Measurements from ENCODE around the gene STXBP1. TPM values are rescaled to one million over a fixed set of nuclear protein-coding genes. Genes with fewer than 3 reads are reported as not detected.

The STXBP1 gene
- total RNA-seq, 1 donor: 19.9 TPM

DNA sequence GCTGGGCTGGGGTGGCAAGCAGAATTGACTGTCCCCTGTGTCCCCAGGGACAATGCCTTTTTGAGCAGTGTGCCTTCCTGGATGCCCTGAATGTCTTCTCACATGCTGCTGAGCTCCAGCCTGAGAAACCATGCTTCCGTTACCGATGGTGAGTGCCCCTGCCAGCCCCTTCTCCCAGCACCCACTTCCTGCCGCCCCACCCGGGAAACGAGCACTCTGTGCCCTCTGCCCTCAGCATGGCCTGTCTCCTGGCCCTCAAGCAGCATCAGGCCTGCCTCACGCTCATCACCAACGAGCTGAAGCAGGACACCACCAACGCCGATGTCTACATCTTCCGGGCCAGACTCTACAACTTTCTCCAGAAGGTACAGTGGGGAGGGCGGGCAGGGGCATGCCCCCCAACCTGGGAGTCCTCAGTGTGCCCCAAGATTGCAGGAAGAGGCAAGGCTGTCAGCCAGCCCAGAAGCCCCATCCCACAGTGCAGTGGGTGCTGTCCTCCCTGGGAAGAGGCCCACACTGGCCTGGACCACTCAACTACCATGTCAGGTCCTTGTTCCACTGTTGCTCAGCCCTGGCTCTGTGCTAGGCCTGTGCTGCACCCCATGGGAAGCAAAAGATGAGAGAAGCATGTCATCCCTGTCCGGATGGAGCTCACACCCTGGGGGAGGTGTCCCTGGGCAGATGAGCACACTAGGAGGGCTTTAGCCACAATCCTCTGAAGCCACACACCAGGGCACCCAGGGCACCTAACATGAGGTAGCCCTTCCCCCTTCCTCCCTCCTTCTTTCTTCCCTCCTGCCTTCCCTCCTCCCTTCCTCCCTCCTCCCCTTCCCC is 108.2 kb downstream of the STXBP1 start:
- peaks cover 20% of the 10 kb centered on the region for H3K4me1 ChIP-seq (ENCODE audit: insufficient read depth, low read length)
- H3K9me3 ChIP-seq (ENCODE audit: low read depth, low read length): no peaks in the 10 kb centered on the region
- TF ChIP-seq, protein P1, sequence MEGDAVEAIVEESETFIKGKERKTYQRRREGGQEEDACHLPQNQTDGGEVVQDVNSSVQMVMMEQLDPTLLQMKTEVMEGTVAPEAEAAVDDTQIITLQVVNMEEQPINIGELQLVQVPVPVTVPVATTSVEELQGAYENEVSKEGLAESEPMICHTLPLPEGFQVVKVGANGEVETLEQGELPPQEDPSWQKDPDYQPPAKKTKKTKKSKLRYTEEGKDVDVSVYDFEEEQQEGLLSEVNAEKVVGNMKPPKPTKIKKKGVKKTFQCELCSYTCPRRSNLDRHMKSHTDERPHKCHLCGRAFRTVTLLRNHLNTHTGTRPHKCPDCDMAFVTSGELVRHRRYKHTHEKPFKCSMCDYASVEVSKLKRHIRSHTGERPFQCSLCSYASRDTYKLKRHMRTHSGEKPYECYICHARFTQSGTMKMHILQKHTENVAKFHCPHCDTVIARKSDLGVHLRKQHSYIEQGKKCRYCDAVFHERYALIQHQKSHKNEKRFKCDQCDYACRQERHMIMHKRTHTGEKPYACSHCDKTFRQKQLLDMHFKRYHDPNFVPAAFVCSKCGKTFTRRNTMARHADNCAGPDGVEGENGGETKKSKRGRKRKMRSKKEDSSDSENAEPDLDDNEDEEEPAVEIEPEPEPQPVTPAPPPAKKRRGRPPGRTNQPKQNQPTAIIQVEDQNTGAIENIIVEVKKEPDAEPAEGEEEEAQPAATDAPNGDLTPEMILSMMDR (IDR thresholded peaks at IDR 0.05; ENCODE audit: extremely low read depth, low read depth, low read length): no peak
- H3K79me2 ChIP-seq (ENCODE audit: insufficient read depth, low read length): peaks cover under 1% of the 10 kb centered on the region
- H2AFZ ChIP-seq (ENCODE audit: low read length): no peak overlapping the region
- H3K4me3 ChIP-seq (ENCODE audit: insufficient read depth, low read length): no peak overlapping the region
- H3K27ac ChIP-seq (ENCODE audit: low read depth, low read length): no peak overlapping the region
- no peak overlapping the region for H3K4me2 ChIP-seq (ENCODE audit: insufficient read depth, low read length)
- H3K27me3 ChIP-seq (ENCODE audit: insufficient read depth, low read length): no peaks in the 10 kb centered on the region
- no peaks in the 10 kb centered on the region for H3K36me3 ChIP-seq (ENCODE audit: insufficient read depth, low read length)
- peak; percentile 11 for DNase-seq (ENCODE audit: insufficient read length, low spot score, missing footprints)
- peaks cover 4% of the 10 kb centered on the region for H4K20me1 ChIP-seq (ENCODE audit: insufficient read depth, low read length)

DNA sequence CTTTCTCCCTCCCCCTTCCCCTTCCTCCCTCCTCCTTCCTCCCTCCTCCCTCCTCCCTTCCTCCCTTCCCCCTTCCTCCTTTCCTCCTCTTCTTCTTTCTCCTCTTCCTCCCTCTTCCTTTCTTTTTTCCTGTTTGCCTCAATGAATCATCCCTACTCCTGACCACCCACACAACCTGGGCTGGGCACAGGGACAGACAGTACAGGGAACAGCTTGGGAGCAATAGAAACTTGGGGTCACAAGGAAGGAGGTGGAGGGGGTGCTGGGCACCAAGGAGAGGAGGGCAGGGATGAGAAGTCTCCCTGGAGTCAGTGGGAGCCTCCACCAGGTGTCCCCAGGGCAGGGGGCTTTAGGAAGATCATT is 108.8 kb downstream of the STXBP1 start:
- H3K4me2 ChIP-seq (ENCODE audit: insufficient read depth, low read length): no peak overlapping the region
- no peak overlapping the region for H2AFZ ChIP-seq (ENCODE audit: low read length)
- no peaks in the 10 kb centered on the region for H3K36me3 ChIP-seq (ENCODE audit: insufficient read depth, low read length)
- H3K9me3 ChIP-seq (ENCODE audit: low read depth, low read length): no peaks in the 10 kb centered on the region
- H3K27me3 ChIP-seq (ENCODE audit: insufficient read depth, low read length): no peaks in the 10 kb centered on the region
- H3K4me3 ChIP-seq (ENCODE audit: insufficient read depth, low read length): no peak overlapping the region
- H3K27ac ChIP-seq (ENCODE audit: low read depth, low read length): no peak overlapping the region
- TF ChIP-seq, protein P1 (IDR thresholded peaks at IDR 0.05; ENCODE audit: extremely low read depth, low read depth, low read length): no peak
- peaks cover 4% of the 10 kb centered on the region for H4K20me1 ChIP-seq (ENCODE audit: insufficient read depth, low read length)
- H3K4me1 ChIP-seq (ENCODE audit: insufficient read depth, low read length): peaks cover 20% of the 10 kb centered on the region
- DNase-seq (ENCODE audit: insufficient read length, low spot score, missing footprints): peak; percentile 82
- H3K79me2 ChIP-seq (ENCODE audit: insufficient read depth, low read length): no peaks in the 10 kb centered on the region

DNA sequence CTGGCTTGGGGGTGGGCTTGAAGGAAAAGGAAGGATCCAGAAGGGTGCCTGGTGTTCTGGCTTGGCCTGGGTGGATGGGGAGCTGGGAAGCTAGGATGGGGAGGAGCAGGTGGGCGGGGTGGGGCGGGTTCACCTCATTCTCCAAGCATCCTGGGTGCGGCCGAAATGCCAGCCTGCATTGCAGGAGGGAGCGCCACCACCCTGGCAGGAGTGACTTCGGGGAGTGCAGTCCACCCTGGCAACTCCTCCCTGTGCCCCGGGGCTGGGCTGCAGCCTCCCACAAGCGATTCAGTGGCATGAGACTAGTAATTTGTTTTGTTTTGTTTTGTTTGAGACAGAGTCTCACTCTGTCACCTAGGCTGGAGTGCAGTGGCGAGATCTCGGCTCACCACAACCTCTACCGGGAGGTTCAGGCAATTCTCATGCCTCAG is 109.3 kb downstream of the STXBP1 start:
- DNase-seq (ENCODE audit: insufficient read length, low spot score, missing footprints): peak; percentile 56
- H2AFZ ChIP-seq (ENCODE audit: low read length): no peak overlapping the region
- TF ChIP-seq, protein P1 (IDR thresholded peaks at IDR 0.05; ENCODE audit: extremely low read depth, low read depth, low read length): no peak
- no peak overlapping the region for H3K4me3 ChIP-seq (ENCODE audit: insufficient read depth, low read length)
- peaks cover 4% of the 10 kb centered on the region for H4K20me1 ChIP-seq (ENCODE audit: insufficient read depth, low read length)
- H3K4me2 ChIP-seq (ENCODE audit: insufficient read depth, low read length): no peak overlapping the region
- H3K27me3 ChIP-seq (ENCODE audit: insufficient read depth, low read length): no peaks in the 10 kb centered on the region
- H3K4me1 ChIP-seq (ENCODE audit: insufficient read depth, low read length): peaks cover 16% of the 10 kb centered on the region
- H3K36me3 ChIP-seq (ENCODE audit: insufficient read depth, low read length): no peaks in the 10 kb centered on the region
- H3K79me2 ChIP-seq (ENCODE audit: insufficient read depth, low read length): no peaks in the 10 kb centered on the region
- H3K9me3 ChIP-seq (ENCODE audit: low read depth, low read length): no peaks in the 10 kb centered on the region
- no peak overlapping the region for H3K27ac ChIP-seq (ENCODE audit: low read depth, low read length)

DNA sequence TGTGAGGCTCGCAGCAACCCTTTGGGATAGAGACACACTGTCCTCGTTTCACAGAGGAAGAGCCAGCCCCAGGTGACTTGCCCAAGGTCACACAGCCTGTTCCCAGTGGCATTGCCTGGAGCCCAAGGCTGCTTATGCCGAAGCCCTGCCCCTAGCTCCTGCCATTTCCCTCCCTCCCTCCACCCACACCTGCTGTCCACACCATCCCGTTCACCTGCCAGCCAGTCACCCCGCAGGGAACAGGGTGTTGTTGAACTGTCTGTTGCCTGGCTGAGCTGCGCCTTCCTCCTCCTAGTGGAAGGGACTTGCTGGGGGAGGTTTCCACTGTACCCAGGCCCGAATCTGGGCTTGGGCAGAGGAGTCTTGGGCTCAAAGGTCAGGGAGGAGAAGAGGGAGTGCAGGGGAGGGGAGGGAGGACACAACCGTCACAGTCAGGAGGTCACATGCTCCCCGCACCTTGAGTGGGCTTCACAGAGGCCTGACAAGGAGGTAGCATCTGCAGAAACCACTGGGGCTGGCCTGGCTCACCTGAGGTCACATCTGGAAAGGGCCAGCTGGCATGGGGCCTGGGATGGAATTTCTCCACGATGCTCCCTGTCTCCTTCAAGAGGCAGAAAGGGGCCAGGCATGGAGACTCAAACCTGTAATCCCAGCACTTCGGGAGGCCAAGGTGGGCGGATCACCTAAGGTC is 110.1 kb downstream of the STXBP1 start:
- peak; percentile 34 for DNase-seq (ENCODE audit: insufficient read length, low spot score, missing footprints)
- no peaks in the 10 kb centered on the region for H3K79me2 ChIP-seq (ENCODE audit: insufficient read depth, low read length)
- H3K27ac ChIP-seq (ENCODE audit: low read depth, low read length): no peak overlapping the region
- H4K20me1 ChIP-seq (ENCODE audit: insufficient read depth, low read length): peaks cover 4% of the 10 kb centered on the region
- no peak overlapping the region for H3K4me3 ChIP-seq (ENCODE audit: insufficient read depth, low read length)
- H2AFZ ChIP-seq (ENCODE audit: low read length): no peak overlapping the region
- peaks cover 16% of the 10 kb centered on the region for H3K4me1 ChIP-seq (ENCODE audit: insufficient read depth, low read length)
- H3K9me3 ChIP-seq (ENCODE audit: low read depth, low read length): no peaks in the 10 kb centered on the region
- H3K27me3 ChIP-seq (ENCODE audit: insufficient read depth, low read length): no peaks in the 10 kb centered on the region
- no peak overlapping the region for H3K4me2 ChIP-seq (ENCODE audit: insufficient read depth, low read length)
- TF ChIP-seq, protein P1 (IDR thresholded peaks at IDR 0.05; ENCODE audit: extremely low read depth, low read depth, low read length): no peak
- H3K36me3 ChIP-seq (ENCODE audit: insufficient read depth, low read length): no peaks in the 10 kb centered on the region
